Measurements from ENCODE around the gene SLC66A2.

Gene SLC66A2

DNA sequence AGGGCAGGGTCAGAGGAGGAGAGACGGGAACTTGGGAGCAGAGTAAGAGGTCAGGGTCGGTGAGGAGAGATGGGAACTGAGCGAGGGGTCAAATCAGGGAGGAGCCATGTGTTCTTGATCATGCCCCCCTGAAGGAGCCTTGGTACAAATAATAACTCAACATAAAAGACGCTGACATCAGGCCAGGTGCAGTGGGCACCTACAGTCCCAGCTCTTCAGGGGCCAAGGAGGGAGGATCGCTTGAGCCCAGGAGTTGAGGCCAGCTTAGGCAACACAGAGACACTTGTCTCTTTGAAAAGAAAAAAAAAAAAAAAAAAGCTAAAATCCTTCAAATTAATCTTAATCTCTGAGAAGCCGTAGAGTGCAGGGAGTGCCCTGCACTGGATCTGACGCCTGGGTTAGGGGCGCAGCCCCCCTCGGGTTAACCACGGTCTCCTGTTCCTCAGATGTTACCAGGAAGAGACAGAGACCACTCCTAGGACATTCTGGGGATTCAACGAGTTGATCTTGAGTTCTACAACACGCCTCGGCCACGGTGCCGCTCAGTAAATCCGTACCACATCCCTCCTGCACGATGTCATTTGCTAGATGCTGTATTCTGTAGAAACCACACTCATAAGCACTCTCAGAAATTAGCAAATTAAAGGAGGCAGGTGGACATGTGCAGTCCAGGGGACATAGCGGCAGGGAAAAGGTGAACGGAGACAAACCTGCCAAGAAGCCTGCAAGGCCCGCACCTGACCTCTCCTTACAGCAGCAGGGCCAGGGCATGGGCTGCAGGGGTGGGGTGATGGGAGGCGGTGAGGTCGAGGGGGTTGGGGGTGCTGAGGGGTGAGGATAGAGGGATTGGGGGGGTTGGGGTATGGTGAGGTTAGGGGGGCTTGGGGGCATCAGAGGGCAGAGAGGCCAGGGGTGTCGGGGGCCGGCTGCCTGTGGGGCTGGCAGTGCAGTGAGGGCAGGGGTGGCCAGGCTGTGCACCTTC lies 29.2 kb downstream of the SLC66A2 start:
- in situ Hi-C loops (cut with MboI; ENCODE audit: low sequenced_read_pairs): no loop called here

DNA sequence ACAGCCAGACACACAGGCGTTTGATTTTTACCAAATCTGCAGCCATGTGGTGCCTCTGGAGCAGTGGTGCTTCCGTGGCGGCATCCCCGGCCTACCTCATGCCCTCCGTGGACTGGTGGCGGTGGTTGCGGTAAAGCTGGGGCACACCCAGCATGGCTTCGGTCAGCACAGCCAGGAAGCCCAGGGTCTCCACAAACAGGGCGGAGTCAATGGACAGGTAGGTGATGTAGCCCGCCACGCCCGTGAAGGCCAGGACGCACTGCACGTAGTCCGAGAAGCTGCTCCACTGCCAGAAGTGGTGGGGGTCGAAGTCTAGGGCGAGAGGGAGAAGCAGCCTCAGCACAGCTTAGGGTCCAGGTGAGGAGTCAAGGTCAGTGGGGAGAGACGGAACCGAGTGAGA lies 32.4 kb downstream of the SLC66A2 start:
- in situ Hi-C loops (cut with MboI; ENCODE audit: low sequenced_read_pairs): no loop called here

DNA sequence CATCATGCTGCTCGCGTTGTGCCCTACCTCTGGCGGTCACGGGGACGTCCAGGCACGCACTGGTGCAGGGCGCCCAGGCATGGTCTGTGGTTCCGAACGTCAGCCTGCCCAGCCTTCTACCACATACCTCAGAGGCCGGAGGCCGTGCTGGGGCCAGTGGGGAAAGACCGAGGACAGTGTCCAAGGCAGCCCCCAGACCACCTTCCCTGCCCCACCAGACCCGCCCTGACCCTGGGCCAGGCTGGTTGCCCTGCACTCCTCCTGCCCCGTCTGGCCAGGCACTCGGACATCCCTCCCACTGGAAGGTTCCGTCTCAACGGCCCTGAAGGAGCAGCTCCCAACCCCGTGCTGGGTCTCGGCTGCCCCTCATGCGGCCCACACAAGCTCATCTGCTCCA lies 32.8 kb downstream of the SLC66A2 start:
- in situ Hi-C loops (cut with MboI; ENCODE audit: low sequenced_read_pairs): no loop called here

DNA sequence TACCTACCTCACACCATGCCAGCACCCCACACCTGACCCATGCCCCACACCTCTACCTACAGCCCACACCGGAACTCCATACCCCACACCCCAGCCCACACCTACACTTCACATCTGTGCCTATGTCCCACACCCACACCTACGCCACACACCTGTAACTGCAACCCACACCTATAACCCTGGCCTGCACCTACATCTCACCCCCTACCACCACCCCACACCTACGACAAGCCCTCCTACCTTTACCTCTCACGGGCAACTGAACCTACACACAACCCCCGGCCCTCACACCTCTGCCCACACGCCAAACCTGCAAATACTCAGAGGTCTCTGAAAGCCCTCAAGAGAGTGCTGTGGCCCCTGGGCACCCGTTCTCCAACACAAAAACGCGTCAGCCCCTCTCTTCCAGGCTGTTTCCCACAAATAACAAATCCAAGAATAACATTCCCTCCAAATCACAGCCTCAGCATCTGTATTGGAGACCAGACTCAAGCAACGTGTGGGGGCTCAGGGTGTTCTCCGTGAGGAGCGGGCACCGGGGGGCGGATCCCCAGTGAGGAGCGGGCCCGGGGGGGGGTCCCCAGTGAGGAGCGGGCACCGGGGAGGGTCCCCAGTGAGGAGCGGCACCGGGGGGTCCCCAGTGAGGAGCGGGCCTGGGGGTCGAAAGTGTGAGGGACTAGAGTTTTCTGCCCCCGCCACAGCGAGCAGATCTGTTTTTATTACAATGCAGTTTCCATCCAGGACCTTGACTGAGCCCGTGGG lies 33.4 kb downstream of the SLC66A2 start:
- in situ Hi-C loops (cut with MboI; ENCODE audit: low sequenced_read_pairs): no loop called here

DNA sequence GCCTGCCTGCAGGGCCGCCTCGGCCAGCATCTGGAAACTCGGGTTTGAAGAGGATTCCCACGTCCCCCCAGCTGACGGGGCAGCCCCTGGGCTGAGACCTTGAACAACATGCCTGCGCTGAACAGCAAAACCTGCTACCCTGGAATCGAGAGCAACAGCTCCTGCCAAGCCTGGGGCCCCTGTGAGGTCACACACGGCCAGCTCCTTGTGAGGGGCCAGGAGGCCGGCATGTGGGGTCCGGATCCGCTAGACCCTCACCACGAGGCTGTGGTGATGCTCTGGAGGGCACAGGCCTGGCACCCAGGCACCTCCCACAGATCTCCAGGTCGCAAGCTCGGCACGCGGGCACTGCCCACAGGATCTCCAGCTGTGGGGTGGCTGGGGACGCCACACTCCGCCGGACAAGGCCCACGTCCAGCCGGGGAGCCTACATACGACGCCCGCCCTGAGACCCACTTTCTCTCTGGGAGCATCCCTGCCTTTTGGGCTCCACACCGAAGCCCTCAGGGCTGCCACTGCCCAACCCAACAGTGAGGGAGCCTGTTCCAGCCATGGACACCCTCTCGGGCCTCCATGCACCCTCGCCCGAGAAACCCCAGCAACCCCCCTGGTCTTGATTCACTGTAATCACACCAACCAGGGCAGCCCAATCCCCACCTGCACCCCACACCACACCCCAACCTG lies 34.1 kb downstream of the SLC66A2 start:
- in situ Hi-C loops (cut with MboI; ENCODE audit: low sequenced_read_pairs): no loop called here

DNA sequence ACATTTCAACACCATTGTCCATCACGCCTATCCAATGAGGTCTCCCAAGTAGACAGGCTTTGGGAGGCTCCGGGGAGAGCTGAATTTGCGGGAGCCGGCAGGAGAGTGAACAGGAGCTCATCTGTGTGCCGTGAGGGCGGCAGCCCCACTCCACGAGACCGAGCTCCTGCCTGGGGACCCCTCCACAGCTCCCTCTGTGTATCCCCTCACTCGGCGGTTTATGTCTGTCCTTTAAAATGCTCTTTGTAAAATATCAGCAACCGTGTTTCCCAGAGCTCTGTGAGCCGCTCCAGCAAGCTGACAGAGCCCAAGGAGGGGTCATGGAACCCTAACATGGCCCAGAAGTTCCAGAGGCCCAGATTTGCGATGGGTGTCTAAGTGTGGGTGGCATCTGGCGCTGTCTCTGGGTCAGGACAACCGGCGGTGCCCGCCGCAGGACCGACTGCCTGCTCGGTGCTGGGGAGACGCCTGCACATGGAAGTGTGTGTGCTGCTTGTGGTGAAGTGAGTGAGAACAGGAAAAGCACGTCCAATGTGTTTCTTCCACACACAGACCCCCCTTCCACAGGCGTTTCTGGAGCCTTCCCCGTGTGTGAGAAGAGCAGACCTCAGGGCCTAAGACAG lies 34.8 kb downstream of the SLC66A2 start:
- in situ Hi-C loops (cut with MboI; ENCODE audit: low sequenced_read_pairs): no loop called here

DNA sequence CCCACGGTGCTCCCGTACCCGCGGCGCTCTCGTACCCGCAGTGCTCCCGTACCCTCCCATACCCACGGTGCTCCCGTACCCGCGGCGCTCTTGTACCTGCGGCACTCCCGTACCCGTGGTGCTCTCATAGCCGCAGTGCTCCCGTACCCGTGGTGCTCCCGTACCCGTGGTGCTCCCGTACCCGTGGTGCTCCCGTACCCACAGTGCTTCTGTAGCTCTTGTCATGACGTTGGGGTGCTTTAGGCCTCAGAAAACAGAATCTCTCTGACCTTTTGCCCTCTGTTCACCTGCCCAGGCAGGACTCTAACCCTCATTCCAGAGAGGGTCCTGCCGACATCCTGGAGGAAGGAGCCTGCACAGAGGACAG lies 35.3 kb downstream of the SLC66A2 start:
- in situ Hi-C loops (cut with MboI; ENCODE audit: low sequenced_read_pairs): no loop called here

DNA sequence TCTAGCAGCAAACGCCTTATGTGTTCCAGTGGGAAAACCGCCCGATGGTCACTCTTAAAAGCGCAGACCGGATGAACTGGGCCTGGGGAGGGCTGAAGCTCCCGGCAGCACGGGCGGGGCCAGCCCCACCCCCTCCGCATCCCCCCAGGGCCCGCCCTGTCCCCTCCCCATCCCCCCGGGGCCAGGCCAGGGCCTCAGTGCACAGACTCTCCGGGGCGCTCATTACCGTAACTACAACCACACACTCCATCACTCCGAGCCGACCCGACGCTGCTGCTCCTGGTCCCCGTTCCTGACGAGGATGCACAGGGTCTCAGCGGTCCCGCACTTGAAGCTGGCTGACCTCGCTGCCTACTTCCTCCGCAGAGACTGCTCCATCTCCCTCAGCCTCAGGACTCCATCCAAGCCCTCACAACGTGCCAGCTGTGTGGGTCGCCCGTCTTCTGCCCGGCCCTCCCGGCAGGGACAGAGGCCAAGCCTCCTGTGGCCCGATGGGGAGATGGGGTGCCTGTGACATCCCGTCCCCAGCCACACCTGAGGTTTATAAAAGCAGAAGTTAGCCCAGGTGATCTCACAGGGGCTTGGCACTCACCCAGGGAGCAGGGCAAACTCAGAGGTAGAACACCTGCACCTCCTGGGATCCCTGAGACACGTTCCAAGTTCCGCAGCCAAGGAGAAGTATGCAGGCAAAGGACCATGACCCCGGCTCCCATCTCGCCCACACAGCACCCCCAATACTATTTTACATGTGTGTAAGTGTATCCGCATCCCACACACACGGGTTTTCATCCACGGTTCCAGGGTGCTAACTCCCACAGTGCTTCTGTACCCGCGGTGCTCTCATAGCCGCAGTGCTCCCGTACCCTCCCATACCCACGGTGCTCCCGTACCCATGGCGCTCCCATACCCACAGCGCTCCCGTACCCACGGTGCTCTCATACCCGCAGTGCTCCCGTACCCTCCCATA lies 36.0 kb downstream of the SLC66A2 start:
- in situ Hi-C loops (cut with MboI; ENCODE audit: low sequenced_read_pairs): no loop called here

DNA sequence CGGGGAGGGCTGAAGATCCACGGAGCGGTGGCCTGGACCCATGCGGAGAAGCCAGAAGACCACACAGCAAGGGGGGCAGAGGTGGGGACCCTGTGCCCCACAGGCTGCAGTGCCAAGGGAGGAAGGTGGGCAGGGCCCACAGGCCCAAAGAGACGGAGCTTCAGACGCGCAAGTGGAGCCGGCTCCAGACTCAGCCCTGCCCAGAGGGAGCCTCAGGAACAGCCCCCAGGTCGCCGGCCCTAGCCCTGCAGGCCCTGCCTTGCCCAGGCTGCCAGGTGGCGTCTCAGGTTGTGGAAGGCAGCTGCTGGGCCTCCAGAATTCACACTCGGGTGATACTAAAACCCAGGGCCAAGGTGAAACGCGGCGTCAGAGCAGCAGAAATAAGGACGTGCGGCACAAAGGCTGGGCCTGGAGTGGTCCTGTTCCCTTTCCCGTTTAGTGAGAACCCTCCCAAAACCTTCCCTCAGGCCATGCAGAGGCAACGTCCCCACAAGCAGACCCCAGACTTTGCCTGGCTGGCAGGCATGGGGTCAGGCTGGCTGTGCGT lies 36.8 kb downstream of the SLC66A2 start:
- in situ Hi-C loops (cut with MboI; ENCODE audit: low sequenced_read_pairs): no loop called here

DNA sequence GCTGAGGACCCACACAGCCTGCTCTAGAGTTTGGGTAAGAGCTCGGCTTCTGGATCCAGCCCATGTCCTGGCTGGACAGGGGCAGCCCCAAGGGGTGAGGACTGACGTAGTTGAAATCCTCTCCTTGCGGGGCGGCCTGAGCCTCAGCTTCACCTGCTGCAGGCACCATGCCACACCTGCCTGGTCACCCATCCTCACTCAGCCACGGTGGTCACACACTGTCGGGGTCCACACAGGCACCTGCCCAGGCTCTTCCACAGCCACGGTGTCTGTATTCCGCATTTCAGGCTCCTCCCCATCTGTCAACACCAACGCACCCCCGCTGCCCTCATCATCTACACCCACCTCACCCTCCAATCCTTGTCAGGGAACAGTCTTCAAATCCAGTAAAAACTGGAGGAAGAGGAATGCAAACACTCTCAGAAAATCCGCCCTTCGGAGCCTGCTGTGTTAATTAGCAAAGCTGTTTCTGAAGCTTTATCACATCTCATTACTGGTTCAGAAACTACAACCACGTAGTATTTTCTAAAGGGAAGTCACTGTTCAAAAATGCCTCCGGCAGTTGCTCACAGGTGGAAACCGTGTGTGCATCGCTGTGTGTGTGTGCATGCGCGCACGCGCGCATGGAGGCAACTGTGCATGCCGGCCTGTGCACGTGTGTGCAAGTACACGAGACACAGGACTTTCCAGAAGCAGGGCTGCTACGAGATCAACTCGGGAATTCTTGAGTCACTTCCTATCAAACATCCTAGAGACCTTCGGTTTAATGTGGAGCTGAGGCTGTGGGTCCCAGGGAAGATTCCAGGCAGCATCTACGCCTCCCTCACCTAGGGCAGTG lies 38.2 kb downstream of the SLC66A2 start:
- in situ Hi-C loops (cut with MboI; ENCODE audit: low sequenced_read_pairs): no loop called here

DNA sequence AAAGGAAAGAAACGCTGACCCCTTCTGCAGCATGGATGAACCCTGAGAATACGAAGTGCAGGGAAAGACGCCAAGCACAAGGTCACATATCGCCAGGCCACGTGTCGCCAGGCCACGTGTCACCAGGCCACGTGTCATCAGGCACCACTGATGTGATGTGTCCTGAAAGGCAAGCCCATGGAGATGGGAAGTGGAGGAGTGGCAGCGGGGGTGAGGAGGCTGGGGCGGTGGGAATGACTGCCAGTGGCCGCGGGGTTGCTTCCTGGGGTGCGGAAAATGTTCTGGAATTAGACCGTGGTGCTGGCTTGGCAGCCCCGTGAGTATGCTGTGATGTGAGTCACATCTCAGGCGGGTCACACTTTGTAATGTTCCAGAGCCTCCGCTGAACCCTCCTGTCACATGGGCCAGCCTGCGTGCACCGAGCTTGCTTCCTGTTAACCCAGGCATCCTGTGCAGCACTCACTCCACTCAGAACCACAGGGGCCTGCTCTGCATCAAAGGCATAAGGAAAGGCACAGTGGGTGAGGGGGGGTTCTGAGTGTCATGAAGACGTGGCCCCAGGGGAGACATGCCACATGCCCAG lies 39.0 kb downstream of the SLC66A2 start:
- in situ Hi-C loops (cut with MboI; ENCODE audit: low sequenced_read_pairs): no loop called here

DNA sequence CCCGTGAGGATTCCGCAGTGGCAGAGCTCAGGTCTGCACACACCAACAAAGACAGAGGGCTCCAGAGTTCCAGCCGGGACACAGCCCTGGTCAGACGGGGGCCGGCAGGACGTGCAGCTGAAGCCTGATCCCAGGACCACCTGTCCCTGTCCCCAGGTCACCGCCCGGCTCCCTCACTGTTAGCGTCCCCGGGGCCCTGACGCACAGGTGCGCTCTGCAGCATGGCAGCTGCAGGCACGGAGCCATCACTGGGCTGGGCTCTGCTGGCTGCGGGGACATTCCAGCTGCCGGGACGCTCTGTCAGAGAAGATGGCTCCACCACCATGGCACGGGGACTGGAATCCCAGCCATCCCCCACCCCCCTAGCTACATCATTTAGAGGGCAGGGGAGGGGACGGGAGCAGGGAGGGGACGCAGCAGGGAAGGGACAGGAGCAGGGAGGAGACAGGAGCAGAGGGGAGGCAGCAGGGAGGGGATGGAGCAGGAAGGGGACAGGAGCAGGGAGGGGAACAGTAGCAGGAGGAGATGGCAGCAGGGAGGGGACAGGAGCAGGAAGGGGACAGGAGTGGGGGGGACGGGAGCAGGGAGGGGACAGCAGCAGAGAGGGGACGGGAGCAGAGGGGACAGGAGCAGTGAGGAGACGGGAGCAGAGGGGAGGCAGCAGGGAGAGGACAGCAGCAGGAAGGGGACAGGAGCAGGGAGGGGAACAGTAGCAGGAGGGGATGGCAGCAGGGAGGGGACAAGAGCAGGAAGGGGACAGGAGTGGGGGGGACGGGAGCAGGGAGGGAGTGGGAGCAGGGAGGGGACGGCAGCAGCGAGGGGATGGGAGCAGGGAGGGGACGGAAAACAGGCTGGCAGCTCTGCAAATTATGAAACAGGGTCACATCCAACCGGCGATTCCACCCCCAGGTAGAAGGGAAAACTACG lies 39.8 kb downstream of the SLC66A2 start:
- in situ Hi-C loops (cut with MboI; ENCODE audit: low sequenced_read_pairs): no loop called here

DNA sequence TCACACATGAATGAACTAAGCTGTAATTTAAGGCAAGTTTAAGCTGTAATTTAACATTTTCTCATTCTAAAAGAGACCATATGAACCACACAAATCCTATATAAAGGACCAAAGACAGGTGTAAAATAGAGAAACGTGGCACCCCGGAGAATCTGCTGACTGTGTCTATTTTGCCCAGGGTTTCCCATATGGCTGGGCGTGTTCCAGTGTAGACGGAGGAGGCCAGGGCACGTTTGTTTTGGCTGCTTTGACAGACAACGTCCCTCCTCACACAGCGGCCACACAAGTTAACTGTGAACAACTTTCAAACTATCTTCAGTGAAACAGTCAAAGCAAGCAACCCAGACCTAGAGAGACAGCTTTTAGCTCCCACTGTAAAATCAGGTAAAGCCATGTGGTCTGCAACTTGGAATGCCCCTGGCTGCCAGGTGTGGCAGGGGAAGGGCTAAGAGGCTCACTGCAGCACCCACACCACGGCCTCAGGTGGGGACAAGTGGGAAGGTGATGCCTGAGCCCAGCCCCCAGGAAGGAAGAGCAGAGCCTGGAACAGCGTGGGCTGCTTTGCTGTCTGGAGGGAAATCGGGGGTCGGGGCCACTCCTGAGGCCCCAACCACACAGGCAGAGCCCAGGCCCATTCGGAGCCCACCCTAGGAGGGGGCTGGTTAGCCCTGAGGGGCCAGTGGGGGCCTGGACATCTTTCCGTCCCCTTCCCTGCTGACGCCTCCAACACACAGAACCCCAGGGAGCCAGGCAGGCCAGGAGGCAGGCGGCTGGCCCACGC lies 40.7 kb downstream of the SLC66A2 start:
- in situ Hi-C loops (cut with MboI; ENCODE audit: low sequenced_read_pairs): no loop called here

DNA sequence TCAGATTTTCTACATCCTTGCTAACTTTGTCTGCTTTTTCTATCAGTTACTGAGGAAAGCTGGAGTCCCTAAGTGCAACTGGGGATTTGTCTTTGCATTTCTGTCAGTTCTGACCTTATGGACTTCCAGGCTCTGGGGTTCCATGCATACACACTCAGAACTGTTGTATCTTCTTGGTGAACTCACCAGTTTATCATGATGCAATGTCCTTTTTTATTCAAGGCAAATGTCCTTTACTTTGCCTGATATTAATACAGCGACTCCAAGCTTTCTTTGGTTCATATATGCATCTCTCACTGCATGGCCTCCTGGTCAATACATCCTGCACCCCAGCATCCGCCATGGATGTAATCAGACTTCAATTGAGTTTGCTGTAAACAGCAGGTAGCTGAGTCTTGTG lies 44.7 kb downstream of the SLC66A2 start:
- in situ Hi-C loops (cut with MboI; ENCODE audit: low sequenced_read_pairs): no loop called here

DNA sequence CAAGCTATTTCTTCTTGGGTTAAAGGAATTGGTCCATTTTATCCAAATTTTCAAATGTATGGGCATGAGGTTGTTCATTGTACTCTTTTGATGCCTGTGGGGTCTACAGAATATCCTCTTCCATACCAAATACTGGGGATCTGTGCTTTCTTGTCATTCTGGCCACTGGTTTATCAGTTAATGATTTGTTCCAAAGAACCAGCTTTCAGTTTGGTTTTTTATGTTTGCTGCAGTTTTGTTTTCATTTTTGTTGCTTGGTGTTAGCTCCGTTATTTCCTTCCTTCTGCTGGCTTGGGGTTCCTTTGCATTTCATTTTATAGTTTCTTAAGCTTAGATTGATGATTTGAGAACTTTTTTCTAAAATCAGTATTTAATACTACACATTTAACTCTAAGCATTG lies 45.5 kb downstream of the SLC66A2 start:
- in situ Hi-C loops (cut with MboI; ENCODE audit: low sequenced_read_pairs): no loop called here

DNA sequence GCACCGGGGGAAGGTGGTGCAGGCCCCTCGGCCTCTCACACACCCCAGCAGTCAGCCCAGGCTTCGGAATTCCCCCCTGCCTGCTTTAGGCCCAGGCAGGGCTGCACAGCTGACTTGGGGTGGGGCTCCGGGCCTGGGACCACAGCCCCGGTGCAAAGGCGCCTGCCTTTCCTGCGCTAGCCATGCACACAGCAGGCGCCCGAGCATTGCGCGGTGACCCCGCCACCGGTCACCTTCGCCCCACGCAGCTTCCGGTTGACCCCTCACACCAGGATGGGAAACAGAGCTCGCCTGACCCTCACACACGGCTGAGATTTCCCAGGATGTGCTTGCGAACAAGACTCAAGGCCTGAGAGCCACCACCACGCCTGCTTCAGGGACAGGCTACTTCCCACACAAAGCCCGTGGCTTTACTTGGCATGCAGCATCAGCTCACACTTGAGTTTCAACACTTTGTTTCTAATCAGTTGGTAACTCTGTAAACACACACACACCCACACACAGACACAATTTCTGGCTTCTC lies 46.0 kb downstream of the SLC66A2 start:
- in situ Hi-C loops (cut with MboI; ENCODE audit: low sequenced_read_pairs): no loop called here
